Stimulated activated memory B cell treated with anti-CD40 and anti-IgM and Interleukin-4, amounts not matched to agents 10 μg/mL and 1 μg/mL and 100 μg/mL, for 72 hours (primary cell): ENCODE measurements around the gene SELPLG.
A peak's percentile ranks its signal among the peaks of the same experiment; 100 is the strongest.
"Not testable (repeated sequence)": the region's sequence is repeated elsewhere in the genome, so short reads cannot be mapped to it uniquely, and the experiment has no call there.

Source experiments
- ATAC-seq: fragments of 150-1000 bp; cut with Tn5 transposase; 2 replicates; pipeline ENCODE4 v1.10.0; 2021
- H3K27ac Mint-ChIP-seq: one replicate; pipeline ENCODE4 v1.8.0; 2022; ENCODE audit warnings: mild to moderate bottlenecking, mixed read lengths
- H3K27me3 Mint-ChIP-seq: one replicate; pipeline ENCODE4 v1.8.0; 2022; ENCODE audit warnings: mixed read lengths
- H3K36me3 Mint-ChIP-seq: one replicate; pipeline ENCODE4 v1.8.0; 2022; ENCODE audit warnings: mixed read lengths
- H3K4me1 Mint-ChIP-seq: one replicate; pipeline ENCODE4 v1.8.0; 2022; ENCODE audit warnings: mixed read lengths
- H3K4me3 Mint-ChIP-seq: one replicate; pipeline ENCODE4 v1.8.0; 2022; ENCODE audit warnings: mild to moderate bottlenecking, moderate library complexity, mixed read lengths
- H3K9me3 Mint-ChIP-seq: one replicate; pipeline ENCODE4 v1.8.0; 2022; ENCODE audit warnings: mixed read lengths

Gene SELPLG

DNA sequence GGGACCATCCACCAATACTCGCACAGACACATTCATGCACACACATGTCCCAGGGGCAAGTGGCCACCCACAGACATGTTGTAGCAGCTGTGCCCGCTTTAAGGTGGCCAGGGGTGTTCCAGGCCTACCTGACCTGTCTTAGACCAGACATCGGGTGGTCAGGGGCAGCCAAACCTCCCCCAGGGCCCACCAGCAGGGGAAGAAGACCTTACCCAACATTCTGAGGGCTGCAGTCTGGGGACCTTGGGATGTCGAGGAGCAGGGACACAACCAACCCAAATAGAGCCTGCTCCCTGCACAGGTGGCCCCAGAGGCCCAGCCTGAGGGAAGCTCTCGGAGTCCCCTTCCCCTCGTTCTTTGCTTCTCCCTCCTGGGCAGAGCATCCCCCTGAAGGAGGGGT, 34.2 kb downstream of the SELPLG start:
- H3K9me3 Mint-ChIP-seq = no peaks in the 10 kb centered on the region
- H3K36me3 Mint-ChIP-seq = no peaks in the 10 kb centered on the region
- H3K27ac Mint-ChIP-seq = no peak overlapping the region
- peaks cover 12% of the 10 kb centered on the region for H3K4me1 Mint-ChIP-seq
- H3K4me3 Mint-ChIP-seq = no peak overlapping the region
- H3K27me3 Mint-ChIP-seq = no peaks in the 10 kb centered on the region
- no peak for ATAC-seq

- Mint-ChIP-seq H3K27me3 (no peaks in the 10 kb centered on the region), H3K9me3 (no peaks in the 10 kb centered on the region), H3K4me3 (no peak overlapping the region)
Measured at GRCh38 chr12:108598553-108599250, 35.0 kb downstream of the SELPLG start.

GRCh38 chr12:108597559-108598471, 35.9 kb downstream of the SELPLG start, which contains the start of gene TMEM119:
Gene TMEM119 (minus strand): TSS chr12:108598084. CDS start chr12:108592383, 5,701 bp downstream.
- Mint-ChIP-seq H3K27me3 (no peaks in the 10 kb centered on the region), H3K9me3 (no peaks in the 10 kb centered on the region), H3K36me3 (no peaks in the 10 kb centered on the region), H3K27ac (peak within 1 kb of the TSS; percentile 33), H3K4me1 (peaks cover 12% of the 10 kb centered on the region), H3K4me3 (no peak within 1 kb of the TSS)
- peak; percentile 32 for ATAC-seq

More at GRCh38 chr12:108598553-108599250, 35.0 kb downstream of the SELPLG start:
- H3K36me3 Mint-ChIP-seq = no peaks in the 10 kb centered on the region
- H3K4me1 Mint-ChIP-seq = peaks cover 12% of the 10 kb centered on the region
- peak overlapping the region; percentile 33 for H3K27ac Mint-ChIP-seq
- no peak for ATAC-seq

GRCh38 chr12:108596854-108597558, 36.7 kb downstream of the SELPLG start:
- Mint-ChIP-seq H3K36me3 (no peaks in the 10 kb centered on the region), H3K27ac (no peak overlapping the region), H3K9me3 (no peaks in the 10 kb centered on the region), H3K27me3 (no peaks in the 10 kb centered on the region), H3K4me1 (peaks cover 12% of the 10 kb centered on the region), H3K4me3 (no peak overlapping the region)
- peak; percentile 35 for ATAC-seq

- H3K4me1 Mint-ChIP-seq = peaks cover 12% of the 10 kb centered on the region
- no peak overlapping the region for H3K27ac Mint-ChIP-seq
- no peaks in the 10 kb centered on the region for H3K9me3 Mint-ChIP-seq
- no peak overlapping the region for H3K4me3 Mint-ChIP-seq
- H3K36me3 Mint-ChIP-seq = no peaks in the 10 kb centered on the region
- no peaks in the 10 kb centered on the region for H3K27me3 Mint-ChIP-seq
- no peak for ATAC-seq
Measured at GRCh38 chr12:108595711-108596647, 37.7 kb downstream of the SELPLG start.

DNA sequence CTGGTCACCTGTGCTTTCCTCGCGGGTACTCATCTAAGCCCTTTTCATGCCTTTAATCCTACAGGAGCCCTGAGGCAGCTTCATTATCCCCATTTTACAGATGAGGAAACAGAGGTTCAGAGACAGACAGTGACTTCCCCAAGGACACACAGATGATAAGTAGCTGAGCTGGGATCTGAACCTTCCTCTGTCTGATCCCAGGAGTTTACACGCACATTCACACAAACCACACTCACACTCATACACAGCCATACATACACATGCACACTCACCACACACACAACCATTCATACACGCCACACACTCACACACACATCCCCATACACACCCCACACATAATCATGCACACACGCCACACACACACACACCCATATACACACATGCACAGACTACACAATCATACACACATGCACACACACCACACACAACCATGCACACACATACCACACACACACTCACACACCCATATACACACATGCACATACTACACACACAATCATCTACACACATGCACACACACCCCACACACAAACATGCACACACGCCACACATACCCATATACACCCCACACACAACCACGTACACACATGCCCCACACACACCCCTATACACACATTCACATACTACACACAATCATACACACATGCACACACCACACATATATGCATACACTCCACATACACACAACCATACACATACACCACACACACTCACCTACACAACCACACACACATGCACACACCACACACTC, 38.6 kb downstream of the SELPLG start:
- no peak overlapping the region for H3K4me3 Mint-ChIP-seq
- peaks cover 12% of the 10 kb centered on the region for H3K4me1 Mint-ChIP-seq

DNA sequence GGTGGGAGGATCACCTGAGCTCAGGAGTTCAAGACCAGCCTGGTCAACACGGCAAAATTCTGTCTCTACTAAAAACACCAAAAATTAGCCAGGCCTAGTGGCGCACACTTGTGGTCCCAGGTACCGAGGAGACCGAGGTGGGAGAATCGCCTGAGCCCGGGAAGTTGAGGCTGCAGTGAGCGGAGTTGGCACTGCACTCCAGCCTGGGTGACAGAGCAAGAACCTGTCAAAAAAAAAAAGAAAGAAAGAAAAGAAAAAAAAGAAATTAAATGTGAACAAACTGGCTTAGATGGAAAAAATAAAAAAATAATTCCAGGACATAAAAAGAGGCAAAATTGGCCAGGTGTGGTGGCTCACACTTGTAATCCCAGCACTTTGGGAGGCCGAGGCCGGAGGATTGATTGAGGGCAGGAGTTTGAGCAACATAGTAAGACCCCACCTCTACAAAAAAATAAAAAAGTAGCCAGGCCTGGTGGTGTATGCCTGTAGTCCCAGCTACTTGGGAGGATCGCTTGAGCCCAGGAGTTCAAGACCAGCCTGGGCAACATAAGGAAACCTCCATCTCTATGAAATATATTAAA, 39.3 kb downstream of the SELPLG start:
- H3K27me3 Mint-ChIP-seq = no peaks in the 10 kb centered on the region
- H3K27ac Mint-ChIP-seq = no peak overlapping the region
- no peaks in the 10 kb centered on the region for H3K36me3 Mint-ChIP-seq
- no peak for ATAC-seq
- peaks cover 12% of the 10 kb centered on the region for H3K4me1 Mint-ChIP-seq
- H3K9me3 Mint-ChIP-seq = no peaks in the 10 kb centered on the region
- H3K4me3 Mint-ChIP-seq = no peak overlapping the region

More for the DNA sequence above, 38.6 kb downstream of the SELPLG start:
- Mint-ChIP-seq H3K36me3 (no peaks in the 10 kb centered on the region), H3K27me3 (no peaks in the 10 kb centered on the region), H3K27ac (no peak overlapping the region), H3K9me3 (no peaks in the 10 kb centered on the region)
- ATAC-seq = no peak

- Mint-ChIP-seq H3K4me1 (peaks cover 1% of the 10 kb centered on the region), H3K4me3 (no peak overlapping the region), H3K9me3 (no peaks in the 10 kb centered on the region), H3K27ac (no peak overlapping the region), H3K27me3 (peaks cover 10% of the 10 kb centered on the region), H3K36me3 (no peaks in the 10 kb centered on the region)
- no peak for ATAC-seq
Measured at GRCh38 chr12:108592033-108592909, 41.4 kb downstream of the SELPLG start.

DNA sequence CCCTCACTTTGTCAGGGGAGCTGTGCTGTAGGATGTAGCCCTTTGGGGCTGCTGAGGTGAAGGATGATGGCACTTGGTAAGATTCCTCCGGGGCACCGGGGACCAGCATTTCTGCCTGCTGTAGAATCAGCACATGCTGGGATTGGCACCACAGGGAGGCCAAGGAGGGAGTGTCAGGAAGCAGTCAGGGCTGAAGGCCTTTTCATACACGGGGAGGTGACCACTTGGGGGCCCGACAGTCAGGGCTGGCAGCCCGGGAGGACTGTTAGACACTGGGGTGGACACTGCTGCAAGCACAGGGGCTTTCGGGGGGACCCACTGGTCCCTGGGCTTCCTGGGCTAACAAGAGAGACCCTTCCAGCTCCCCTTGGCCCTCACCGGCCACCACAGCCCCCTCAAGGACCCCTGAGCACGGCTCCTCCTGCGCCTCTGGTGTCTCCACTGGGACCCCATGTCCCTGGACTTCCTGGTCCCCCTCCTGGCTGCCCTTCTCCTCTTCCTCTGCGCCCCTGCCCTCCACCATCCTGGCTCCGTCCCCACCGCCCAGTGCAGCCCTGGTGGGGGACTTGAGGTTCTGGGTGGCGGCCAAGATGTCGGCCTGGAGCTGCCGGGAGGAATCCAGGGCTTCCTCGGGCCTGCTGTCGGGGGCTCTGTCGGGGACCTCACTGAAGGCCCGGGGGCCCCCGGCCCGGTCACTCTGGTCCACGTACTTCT, 42.3 kb downstream of the SELPLG start:
- Mint-ChIP-seq H3K4me3 (no peak overlapping the region), H3K9me3 (no peaks in the 10 kb centered on the region), H3K4me1 (no peaks in the 10 kb centered on the region), H3K36me3 (no peaks in the 10 kb centered on the region), H3K27me3 (peaks cover 12% of the 10 kb centered on the region), H3K27ac (no peak overlapping the region)
- no peak for ATAC-seq

DNA sequence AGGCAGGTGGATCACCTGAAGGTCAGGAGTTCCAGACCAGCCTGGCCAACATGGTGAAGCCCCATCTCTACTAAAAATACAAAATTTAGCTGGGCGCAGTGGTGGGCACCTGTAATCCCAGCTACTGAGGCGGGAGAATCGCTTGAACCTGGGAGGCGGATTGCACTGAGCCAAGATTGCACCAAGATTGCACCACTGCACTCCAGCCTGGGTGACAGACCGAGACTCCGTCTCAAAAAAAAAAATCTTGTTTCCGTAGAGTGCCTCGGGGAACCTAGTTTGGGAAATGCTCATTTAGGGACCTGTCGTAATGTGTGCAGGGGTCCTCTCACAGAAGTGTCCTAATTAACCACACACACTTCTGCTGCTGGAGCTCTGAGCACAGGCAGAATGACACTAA, 43.2 kb downstream of the SELPLG start:
- H3K4me1 Mint-ChIP-seq, H3K4me3 Mint-ChIP-seq, H3K36me3 Mint-ChIP-seq, H3K9me3 Mint-ChIP-seq, ATAC-seq, H3K27ac Mint-ChIP-seq: not testable (repeated sequence)
- peaks cover 18% of the 10 kb centered on the region for H3K27me3 Mint-ChIP-seq

DNA sequence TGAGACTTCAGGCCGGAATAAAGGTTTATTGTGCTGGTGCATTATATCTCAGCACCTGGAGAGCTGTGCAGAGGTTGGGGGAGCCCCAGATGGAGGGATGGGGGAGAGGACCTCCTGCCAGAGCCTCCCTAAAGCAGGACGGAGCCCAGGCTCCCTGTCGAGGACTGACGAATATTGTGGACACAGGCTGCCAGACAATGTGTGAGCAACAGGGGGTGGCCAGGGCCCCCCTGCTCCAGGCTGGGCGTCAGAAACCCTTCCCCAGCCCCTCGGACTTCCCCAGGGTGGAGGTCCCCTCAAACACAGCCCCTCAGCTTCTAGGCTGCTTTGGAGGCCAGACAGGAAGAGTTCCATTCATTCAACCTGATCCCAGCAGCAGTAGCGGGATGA, 43.9 kb downstream of the SELPLG start:
- ATAC-seq = no peak
- Mint-ChIP-seq H3K27ac (no peak overlapping the region), H3K27me3 (peaks cover 18% of the 10 kb centered on the region), H3K4me1 (no peaks in the 10 kb centered on the region), H3K9me3 (no peaks in the 10 kb centered on the region), H3K36me3 (no peaks in the 10 kb centered on the region), H3K4me3 (no peak overlapping the region)

DNA sequence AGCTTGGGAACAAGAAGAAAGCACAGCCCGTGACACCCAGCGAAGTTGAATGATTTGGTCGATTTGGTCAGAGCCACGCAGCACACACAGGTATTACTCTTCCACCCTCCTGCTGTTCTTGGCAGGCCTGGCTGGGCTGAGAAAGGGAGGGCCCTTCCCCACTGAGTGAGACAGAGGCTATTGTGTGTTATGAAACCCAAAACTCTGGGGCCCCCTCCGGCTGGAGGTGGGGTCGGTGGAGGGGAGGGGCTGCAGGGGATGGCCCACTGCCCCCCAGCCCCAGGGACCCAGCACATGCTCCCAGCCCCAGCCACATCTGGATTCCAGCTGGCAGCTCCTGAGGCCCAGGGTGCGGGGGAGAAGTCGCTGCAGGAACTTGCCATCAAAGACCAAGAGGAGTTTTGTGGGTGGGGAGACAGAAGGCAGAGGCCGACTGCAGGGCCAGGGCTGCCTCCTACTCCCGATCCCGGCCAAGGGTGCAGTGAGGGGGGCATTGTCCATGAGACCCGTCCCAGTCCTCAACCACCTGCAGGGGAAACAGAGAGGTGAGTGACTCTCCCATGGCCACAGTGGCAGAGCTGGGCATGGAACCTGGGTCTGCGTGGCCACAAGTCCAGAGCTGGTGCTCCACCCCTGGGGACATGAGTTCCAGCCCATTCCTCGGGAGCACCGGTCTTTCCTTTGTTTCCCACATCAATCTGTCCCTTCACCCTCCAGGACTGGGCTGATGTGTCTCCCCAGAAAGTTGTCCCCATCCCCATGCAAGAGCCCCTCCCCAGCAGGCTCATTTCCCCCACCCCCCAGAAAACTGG, 44.5 kb downstream of the SELPLG start:
- Mint-ChIP-seq H3K36me3 (no peaks in the 10 kb centered on the region), H3K27ac (no peak overlapping the region), H3K4me1 (no peaks in the 10 kb centered on the region), H3K4me3 (no peak overlapping the region), H3K9me3 (no peaks in the 10 kb centered on the region), H3K27me3 (peaks cover 18% of the 10 kb centered on the region)
- peak; percentile 22 for ATAC-seq
